ENCODE results near the gene SLC22A23.
A peak's percentile ranks its signal among the peaks of the same experiment; 100 is the strongest.
"Not testable (repeated sequence)": the region's sequence is repeated elsewhere in the genome, so short reads cannot be mapped to it uniquely, and the experiment has no call there.

The SLC22A23 gene

DNA sequence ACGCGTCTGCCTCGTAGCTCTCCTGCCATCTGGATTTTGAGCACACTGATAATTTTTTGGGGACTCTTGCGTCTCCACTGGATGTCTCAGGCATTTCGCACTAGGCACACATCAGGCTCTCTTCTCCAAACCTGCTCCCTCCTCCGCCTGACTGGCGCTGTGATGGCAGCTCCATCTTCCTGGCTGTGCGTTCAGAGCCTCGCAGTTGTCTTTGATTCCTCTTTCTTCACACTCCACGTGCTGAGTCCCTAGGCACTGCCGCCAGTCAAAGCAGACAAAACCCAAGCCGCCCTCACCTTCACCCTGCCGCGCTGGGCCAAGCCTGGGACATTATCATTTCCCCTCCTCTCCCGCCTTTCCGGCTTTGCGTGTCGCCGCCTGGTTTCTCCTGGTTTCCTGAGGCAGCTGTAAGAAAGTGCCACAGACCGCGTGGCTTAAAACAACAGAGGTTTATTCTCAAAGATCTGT, 197.3 kb downstream of the SLC22A23 start:
- DNase-seq = no peak

GRCh38 chr6:3258720-3259490, 197.9 kb downstream of the SLC22A23 start, which contains the start of gene PSMG4:
Gene PSMG4, plus strand, starts transcription at chr6:3258947. Its CDS starts 76 bp downstream, at chr6:3259023.
- peak; percentile 25 for DNase-seq

DNA sequence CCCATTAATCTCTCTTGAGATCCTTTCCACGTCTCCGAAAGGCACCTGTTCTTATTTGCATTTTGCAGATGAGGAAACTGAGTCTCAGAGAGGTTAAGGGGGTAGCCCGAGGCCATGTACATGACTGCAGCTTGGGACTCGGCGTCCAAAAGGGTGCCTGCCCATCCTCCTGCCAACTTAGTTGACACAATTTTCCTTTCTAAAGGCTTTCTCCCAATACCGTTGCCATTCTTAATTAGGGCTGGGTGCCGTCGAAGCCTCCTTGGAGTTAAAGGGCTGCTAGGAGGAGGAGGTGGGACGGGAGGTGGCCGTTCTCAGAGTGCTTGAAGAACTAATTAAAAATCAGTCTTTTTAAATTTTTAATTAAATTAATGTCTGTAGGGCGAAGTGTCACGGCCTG, 198.6 kb downstream of the SLC22A23 start:
- DNase-seq = no peak

DNA sequence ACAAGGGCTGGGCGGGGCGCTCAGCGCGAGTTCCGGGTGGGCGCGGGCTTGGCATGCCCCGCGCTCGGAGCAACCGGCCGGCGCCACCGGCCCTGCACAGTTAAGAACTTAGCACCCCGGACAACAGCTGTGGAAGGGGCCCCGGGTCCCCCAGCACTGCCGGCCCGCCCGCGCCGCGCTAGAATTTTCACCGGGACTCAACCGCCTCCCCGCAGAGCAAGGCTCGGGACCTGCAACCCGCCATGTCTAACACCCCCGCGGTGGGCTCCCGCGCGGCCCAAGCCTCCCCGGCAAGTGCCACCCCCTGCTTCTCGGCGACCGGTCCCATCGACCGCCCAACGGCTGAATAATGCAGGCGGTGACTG, 203.3 kb downstream of the SLC22A23 start:
- DNase-seq = no peak

GRCh38 chr6:3252861-3253596, 203.8 kb downstream of the SLC22A23 start:
- no peak for DNase-seq

- no peak for DNase-seq
These were observed 204.5 kb downstream of the SLC22A23 start for GRCh38 chr6:3252369-3252768.

DNA sequence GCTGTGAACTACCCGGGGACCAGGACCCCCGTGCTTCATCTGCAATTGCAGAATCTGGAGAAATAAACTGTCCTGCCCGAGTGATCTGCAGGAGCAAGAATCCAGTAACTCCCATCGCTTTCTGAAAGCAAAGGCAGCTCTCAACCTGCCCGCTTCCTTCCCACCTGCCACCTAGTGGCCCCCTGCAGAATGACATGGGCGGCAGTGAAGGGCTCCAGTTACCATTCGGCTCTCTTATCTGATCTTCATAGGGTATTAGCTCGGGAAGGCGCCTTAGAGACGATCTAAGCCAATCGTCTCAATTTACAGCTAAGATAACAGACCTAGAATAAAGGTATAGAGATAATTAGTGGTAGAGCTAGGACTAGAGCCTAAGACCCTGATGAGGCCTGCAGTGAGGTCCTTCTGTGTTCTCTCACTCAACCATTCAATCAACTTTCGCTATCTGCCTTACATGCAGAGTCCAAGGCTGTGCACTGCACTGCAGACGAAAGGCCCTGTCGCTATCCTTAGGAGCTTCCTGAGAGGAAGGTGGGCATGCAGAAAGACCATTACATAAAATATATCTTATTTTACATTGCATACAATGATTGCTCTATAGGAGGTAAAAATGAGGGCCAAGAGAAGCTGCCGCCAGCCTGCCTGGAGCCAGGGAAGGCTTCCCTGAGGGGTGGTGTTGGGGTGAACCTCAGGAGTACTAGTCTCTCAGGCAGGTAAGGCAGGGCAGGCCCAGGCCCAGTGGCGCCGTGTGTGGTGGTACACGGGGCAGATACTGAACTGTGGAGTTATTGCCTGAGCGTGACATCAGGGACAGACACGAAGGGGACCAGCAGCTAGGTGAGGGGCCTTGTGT, 205.2 kb downstream of the SLC22A23 start:
- DNase-seq = peak; percentile 67

DNA sequence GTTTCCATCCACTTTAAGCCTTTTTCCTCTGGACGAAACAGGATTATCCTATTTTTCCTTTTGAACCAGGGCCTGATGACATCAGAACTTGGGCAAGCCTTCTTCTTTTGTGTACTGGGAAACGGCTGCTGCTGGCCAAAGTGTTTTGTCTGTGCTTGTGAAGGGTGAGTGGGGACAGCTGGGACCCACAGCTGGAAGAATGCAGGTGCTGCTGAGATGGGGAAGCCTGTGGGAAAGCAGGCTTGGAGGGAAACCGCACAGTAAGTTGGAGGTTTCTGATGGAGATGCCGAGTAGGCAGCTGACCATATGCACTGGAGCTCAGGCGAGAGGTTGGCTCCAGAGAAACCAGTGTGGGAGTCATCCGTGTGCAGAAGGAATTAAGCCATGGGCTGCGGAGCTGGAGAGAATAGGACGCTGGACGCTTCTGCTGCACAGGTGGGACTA, 206.6 kb downstream of the SLC22A23 start:
- no peak for DNase-seq

GRCh38 chr6:3249821-3250220, 207.0 kb downstream of the SLC22A23 start:
- DNase-seq = no peak

DNA sequence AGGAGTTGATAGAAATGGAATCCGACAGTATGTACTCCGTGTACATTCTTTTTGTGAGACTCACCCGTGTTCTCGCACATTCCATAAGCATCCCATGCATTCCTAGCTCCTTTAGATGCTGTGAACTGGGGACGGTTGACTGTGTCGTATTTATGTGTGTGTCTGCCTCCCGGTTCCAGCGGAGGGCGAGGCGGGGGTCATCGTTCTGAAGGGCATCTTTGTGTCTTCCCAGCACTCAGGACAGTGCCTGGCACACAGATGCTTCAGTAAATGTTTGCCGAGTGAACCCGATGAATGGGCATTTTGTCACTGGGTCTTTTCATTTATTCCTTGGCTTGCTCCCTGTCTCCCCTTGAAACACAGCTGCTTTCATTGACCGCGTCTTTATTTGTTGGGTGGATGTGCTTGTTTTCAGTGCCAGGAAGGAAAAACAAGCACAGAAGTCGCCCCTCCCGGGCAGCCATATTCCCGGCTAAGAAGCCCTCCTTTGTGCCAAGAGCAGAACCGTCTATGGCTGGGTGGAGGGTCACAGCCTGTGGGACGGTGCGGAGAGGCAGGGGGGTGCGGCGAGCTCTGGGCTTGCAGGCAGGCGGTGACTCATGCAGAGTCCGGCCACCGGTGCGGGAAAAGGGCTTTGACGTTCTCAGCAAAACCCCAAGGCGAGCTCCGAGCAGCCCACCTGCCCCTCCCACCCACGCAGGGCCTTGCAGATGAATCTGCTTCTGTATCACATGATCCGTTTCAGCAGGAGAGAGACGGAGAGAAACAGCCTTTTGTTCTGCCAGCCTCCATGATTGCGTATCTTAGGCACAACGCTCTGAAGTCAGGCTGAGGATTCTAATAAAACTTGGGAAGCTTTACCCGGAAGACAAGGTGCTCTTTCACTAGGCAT, 209.3 kb downstream of the SLC22A23 start:
- DNase-seq = no peak

GRCh38 chr6:3245216-3245615, 211.6 kb downstream of the SLC22A23 start:
- no peak for DNase-seq

GRCh38 chr6:3244832-3245161, 212.1 kb downstream of the SLC22A23 start:
- not testable (repeated sequence) for DNase-seq

DNA sequence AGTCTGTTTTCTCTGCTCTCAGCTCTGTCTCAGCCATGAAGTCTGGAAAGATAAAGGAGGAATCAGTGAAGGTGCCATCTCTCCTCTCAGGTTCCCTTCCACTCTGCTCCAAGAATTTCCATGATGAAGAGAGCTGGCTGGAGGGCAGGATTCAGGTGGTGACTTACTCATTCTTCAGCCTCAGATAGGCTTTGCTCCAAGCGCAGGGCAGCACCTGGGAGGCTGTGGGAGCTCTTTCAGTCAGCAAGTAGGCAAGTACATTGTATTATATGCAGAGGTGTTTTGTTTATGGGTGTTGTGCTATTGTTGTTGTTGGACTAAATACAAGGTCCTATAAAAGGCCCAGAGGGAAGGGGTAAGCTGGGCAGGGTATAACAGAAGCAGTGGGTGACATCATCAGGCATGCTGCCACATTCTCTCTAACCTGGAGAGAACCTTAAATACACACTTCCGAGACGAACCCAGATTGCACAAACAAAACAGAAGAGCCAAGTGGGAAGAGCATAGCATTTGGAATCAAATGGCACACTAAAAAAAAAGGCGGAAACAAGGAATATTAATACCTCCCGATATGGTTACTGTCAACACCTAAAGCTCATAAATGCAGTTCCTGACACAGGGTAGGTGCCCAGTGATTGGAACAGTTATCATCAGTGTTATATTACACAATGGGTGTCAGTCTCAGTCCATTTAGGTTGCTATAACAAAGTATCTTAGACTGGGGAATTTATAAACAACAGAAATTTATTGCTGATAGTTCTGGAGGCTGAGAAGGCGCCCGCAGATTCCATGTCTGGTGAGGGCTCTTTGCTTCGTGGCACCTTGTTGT, 212.6 kb downstream of the SLC22A23 start:
- DNase-seq = no peak

DNA sequence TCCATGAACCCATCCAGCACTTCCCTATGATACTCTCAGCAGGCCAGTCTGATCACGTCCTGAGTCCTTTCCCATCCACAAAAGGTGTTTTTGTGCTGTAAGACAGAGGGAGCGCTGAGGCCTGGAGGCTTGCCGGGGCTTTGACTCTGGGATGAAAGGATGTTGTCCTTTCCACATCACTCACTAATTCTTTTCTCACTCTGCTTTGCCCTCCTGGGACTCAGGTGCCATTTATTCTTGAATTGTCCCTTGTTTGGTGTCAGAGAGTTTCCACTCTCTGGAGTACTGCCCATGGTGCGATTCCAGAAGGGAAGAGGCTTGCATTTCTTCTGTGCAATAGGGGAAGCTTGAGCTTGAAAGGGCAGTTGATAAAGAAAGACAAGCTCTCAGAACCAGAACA, 214.1 kb downstream of the SLC22A23 start:
- DNase-seq = no peak

DNA sequence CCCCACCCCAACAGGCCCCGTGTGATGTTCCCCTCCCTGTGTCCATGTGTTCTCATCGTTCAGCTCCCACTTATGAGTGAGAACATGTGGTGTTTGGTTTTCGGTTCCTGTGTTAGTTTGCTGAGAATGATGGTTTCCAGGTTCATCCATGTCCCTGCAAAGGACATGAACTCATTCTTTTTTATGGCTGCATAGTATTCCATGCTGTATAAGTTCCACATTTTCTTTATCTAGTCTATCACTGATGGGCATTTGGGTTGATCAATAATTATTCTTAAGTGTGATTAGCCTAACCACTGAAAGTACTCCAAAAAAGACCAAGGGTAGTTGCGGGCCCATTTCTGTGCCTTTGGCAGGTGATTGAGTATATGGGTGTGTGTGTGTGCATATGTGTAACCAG, 215.1 kb downstream of the SLC22A23 start:
- DNase-seq = not testable (repeated sequence)

DNA sequence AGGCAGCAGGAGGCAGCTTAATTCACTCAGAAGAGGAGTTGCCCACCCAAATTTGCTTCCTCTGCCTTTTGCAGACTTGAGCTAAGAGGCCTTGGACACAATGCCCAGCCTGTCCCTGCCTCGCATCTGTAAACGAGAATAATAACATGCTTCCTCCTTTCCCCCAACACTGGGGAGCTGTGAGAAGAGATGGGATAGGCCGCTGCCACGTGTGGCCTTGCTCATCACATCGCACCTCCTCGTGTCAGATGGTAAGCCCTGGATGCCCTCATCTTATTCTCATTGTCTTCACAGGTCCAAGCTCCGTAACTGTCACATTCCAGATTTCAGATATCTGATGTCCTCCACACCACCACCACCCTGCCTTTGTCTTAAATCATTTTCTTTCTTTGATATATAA, 216.3 kb downstream of the SLC22A23 start:
- no peak for DNase-seq

DNA sequence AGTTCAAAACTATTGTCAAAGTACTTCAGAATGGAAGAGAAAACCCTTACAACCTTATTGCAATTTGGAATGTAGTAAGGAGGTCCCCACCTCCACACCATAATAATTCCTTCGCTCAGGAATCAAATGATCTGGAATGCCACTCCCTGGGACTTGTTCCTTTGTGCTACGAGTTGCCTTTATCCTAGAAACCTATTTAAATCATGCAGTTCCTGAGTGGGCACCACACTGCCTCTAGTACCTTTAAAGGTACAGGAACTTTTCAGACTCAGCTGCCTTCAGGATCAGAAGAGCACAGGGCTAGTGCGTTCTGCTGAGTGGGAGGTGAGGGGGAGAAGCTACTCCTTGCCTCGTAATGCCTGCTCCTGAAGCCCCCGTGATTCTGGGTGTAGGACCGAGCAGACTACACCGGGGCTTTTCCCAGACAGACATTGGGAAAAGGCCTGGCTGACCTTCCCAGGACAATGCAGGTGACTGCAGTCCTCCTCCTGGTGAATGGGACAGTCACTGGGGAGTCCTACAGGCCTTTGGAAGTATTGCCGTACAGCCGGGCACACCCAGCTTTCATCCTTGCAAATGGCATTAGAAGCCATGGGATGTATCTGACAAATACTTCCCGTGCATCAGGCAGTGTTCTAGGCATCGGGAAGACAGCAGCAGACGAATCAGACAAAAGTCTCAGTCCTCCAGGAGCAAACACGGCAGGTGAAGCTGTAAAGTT, 217.6 kb downstream of the SLC22A23 start:
- no peak for DNase-seq

DNA sequence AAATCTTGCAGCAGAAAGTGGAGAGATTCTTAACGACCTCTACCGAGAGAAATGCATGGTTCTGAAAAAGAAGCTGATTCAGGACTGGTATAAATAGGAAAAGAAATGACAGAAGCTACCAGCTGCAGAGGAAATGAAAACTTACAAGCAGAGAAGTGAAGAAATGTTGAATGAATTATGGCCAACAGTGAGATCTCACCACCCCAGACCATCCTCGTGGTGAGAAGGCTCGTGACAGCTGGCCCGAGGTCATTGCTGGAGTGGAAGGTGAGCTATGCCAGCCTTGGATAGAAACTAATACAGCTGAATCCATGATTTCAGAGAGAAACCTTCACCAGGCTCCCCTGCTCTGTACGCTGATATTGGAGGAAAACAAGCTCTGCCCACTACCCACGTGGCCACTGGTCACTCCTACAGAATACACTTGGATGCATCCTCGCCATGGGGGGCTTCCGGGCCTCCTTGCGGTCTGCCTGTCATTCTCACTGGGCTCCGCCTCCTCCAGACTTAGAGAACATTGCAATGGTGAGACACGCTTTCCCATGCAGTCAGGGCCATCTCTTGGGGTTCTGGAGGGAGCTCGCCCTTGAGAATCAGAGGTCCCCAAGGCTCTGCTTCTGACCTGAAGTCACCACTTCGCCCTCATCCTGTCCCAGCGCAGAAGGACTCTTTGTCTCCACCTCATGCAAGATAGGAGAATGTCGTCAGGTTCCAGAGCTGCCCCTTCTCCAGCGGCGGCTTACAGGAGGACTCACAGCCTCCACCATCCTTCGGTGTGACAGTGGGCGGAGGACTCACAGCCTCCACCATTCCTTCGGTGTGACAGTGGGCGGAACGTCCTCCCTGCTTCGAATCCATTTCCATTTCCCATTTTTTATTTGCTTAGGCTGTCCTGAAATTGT, 218.8 kb downstream of the SLC22A23 start:
- no peak for DNase-seq

DNA sequence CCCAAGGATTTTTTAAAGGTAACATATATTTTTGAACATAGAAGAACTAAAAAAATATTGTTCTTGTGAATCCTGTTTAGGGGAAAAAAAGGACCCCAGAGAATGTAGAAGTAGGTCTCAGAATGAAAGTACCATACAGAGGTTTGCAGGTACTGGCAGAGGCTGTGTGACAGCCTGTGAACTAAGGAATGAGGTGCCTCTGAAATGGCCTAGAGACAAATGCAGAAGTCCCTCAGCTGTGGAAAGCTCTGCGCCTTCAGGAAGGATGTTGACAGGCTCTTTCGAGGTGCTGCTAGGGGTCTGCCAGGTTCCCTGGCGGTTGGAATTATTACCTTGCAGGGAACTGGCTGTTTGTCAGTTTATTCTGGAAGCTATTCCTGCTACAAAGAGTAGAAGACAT, 220.8 kb downstream of the SLC22A23 start:
- DNase-seq = no peak

DNA sequence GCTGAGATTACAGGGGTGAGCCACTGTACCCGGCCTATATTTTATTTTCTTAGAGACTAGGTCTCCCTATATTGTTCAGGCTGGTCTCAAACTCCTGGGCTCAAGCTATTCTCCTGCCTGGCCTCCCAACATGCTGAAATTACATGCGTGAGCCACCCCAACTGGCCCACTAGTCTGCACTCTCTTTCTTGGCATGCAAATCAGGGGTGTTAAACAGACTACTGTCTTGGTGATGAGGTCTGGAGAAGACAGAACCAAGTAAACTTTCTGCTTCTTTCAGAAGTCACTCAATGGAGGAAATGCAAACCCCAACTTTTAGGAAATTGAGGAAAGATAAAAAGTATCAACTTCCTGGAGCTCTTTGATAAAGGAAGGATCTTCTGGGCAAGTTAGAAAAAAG, 221.4 kb downstream of the SLC22A23 start:
- DNase-seq = no peak

All from NCI-H2081 treated with DMSO at 0.1 percent for 48 hours (cell line).